Fibroblast of pulmonary artery (primary cell): ENCODE results near the gene CANT1.

ENCODE experiments used
- DNase-seq: peaks from one replicate; pipeline ENCODE4 v3.0.0-alpha.2; 2010; ENCODE audit warnings: low read depth
- H3K4me3 ChIP-seq: replicated peaks from 2 replicates; pipeline ENCODE4 v1.5.1; 2011; ENCODE audit warnings: low read depth, mild to moderate bottlenecking, control low read depth, low read length, moderate library complexity
- TF ChIP-seq, protein P1 (sequence below): IDR thresholded peaks from 2 replicates; pipeline ENCODE4 v1.5.1; 2011; ENCODE audit warnings: mild to moderate bottlenecking, control low read depth, low read length, inconsistent platforms; ENCODE audit errors: missing control alignments

The CANT1 gene

DNA sequence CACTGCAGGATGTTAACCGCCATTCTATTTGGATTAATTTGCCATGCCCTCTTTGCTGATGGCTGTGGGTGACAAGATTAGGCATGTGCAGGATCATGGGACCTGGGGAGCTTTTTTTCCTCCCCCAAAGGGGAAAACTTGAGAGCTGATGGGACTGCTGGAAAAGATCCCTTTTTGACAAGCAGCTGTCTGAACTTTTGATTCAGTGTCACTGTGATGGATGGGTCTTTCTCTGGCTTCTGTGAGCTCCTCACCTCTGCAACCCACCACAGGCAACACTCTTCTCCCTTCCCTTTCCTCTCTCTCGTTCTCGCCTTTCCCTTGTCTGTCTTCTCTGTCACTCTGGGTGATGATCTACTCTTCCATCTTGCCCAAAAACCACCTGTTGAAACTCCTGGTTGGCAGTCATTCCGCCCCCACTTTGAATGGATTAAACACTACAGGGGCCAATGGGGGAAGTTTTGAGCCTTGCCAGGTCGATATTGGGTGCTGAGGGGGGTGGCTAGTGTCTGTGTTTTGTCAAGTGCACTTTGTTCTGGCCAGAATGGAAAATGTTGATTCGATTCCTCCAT is 3.1 kb upstream of the CANT1 start:
- no peak for DNase-seq
- H3K4me3 ChIP-seq = no peak overlapping the region
- TF ChIP-seq, protein P1, sequence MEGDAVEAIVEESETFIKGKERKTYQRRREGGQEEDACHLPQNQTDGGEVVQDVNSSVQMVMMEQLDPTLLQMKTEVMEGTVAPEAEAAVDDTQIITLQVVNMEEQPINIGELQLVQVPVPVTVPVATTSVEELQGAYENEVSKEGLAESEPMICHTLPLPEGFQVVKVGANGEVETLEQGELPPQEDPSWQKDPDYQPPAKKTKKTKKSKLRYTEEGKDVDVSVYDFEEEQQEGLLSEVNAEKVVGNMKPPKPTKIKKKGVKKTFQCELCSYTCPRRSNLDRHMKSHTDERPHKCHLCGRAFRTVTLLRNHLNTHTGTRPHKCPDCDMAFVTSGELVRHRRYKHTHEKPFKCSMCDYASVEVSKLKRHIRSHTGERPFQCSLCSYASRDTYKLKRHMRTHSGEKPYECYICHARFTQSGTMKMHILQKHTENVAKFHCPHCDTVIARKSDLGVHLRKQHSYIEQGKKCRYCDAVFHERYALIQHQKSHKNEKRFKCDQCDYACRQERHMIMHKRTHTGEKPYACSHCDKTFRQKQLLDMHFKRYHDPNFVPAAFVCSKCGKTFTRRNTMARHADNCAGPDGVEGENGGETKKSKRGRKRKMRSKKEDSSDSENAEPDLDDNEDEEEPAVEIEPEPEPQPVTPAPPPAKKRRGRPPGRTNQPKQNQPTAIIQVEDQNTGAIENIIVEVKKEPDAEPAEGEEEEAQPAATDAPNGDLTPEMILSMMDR = no peak

DNA sequence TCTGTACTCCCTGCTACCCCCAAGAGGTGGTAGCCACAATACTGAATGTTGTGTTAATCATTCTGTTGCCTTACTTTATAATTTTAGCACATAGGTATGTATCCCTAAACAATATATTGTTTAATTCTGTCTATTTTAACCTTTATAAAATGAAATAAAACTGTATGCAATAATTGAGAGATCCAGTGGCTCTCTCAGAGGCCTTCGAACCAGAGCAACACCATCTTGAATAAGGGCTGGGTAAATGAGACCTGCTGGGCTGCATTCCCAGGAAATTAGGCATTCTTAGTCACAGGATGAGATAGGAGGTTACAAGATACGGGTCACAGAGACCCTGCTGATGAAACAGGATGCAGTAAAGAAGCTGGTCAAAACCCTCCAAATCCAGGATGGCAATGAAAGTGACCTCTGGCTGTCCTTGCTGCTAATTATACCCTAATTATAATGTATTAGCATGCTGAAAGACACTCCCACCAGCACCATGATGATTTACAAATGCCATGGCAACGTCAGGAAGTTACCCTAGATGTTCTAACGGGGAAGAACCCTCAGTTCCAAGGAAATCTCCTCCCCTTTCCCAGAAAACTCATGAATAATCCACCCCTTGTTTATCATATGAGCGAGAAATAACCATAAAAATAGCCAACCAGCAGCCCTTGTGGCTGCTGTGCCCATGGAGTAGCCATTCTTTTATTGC is 2.0 kb upstream of the CANT1 start:
- TF ChIP-seq, protein P1 = no peak
- no peak overlapping the region for H3K4me3 ChIP-seq
- DNase-seq = peak; percentile 77

DNA sequence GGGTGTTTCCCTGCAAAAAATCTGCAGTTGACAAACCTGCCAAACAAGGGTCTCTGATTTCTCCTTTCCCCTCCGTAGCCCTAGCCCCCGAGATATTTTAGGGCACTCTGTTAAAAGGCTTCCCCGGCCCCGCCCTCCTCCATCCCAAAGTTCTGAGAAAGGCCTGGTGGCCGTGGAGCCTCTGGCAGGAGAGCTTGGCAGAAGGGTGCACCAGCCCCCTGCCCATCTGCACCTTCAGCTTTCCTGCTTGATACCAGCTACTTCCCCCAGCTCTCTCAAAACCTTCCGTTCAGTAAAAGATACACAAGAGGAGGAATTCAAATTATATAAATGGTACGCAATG is 711 bp upstream of the CANT1 start:
- H3K4me3 ChIP-seq = peak overlapping the region; percentile 97
- DNase-seq = no peak
- TF ChIP-seq, protein P1 = no peak

GRCh38 chr17:79008666-79009387 is 737 bp downstream of the CANT1 start:
- H3K4me3 ChIP-seq = peak overlapping the region; percentile 97
- DNase-seq = no peak
- TF ChIP-seq, protein P1 = no peak

GRCh38 chr17:79007504-79008381 is 1.8 kb downstream of the CANT1 start:
- TF ChIP-seq, protein P1 = no peak
- DNase-seq = no peak
- peak overlapping the region; percentile 97 for H3K4me3 ChIP-seq

GRCh38 chr17:79006794-79007503 is 2.6 kb downstream of the CANT1 start:
- TF ChIP-seq, protein P1 = no peak
- no peak overlapping the region for H3K4me3 ChIP-seq
- no peak for DNase-seq
